Neuronal stem cell (in vitro differentiated cells): ENCODE results near the gene RAB11FIP5.

Experiments used
- DNase-seq: peaks from one replicate; pipeline ENCODE4 v3.0.0-alpha.2; 2013; ENCODE audit warnings: low spot score
- H2AFZ ChIP-seq: one replicate; pipeline ENCODE4 v1.6.1; 2013; ENCODE audit warnings: mild to moderate bottlenecking, low read length, inconsistent platforms
- H2AK5ac ChIP-seq: 2 replicates; pipeline ENCODE4 v1.6.1; 2013; ENCODE audit warnings: low read depth, mild to moderate bottlenecking, inconsistent platforms, low read length, moderate library complexity, mixed read lengths
- H2BK120ac ChIP-seq: 2 replicates; pipeline ENCODE4 v1.6.1; 2013; ENCODE audit warnings: low read depth, mild to moderate bottlenecking, inconsistent platforms, low read length, moderate library complexity, mixed read lengths
- H2BK12ac ChIP-seq: one replicate; pipeline ENCODE4 v1.6.1; 2013; ENCODE audit warnings: low read length, inconsistent platforms
- H2BK15ac ChIP-seq: 2 replicates; pipeline ENCODE4 v1.6.1; 2013; ENCODE audit warnings: mild to moderate bottlenecking, low read length, inconsistent platforms, mixed read lengths
- H2BK5ac ChIP-seq: one replicate; pipeline ENCODE4 v1.6.1; 2013; ENCODE audit warnings: inconsistent platforms, mild to moderate bottlenecking, low read length, moderate library complexity
- H3K14ac ChIP-seq: one replicate; pipeline ENCODE4 v1.6.1; 2013; ENCODE audit warnings: low read length, inconsistent platforms
- H3K18ac ChIP-seq: 2 replicates; pipeline ENCODE4 v1.6.1; 2013; ENCODE audit warnings: low read length, inconsistent platforms
- H3K23ac ChIP-seq: 2 replicates; pipeline ENCODE4 v1.6.1; 2013; ENCODE audit warnings: low read depth, mild to moderate bottlenecking, mixed read lengths, low read length, inconsistent platforms; ENCODE audit not compliant: poor library complexity
- H3K27ac ChIP-seq: replicated peaks from 3 replicates; pipeline ENCODE4 v1.5.1; 2013; ENCODE audit warnings: low read length, inconsistent platforms
- H3K27me3 ChIP-seq, 3 experiments: 2 replicates each; pipeline ENCODE4 v1.6.1; 2013; ENCODE audit warnings: low read length in 3 of 3, mild to moderate bottlenecking in 2 of 3, inconsistent platforms in 1 of 3, low read depth in 1 of 3, mixed read lengths in 1 of 3, moderate library complexity in 1 of 3; ENCODE audit not compliant: control insufficient read depth in 3 of 3, insufficient read depth in 3 of 3
- H3K36me3 ChIP-seq, 2 donors: replicated peaks in 1 of 2; 2 replicates each; pipeline ENCODE4 v1.6.1; 2013; ENCODE audit warnings: low read length in 2 of 2; ENCODE audit not compliant: control insufficient read depth in 2 of 2, insufficient read depth in 2 of 2
- H3K4ac ChIP-seq: 2 replicates; pipeline ENCODE4 v1.6.1; 2013; ENCODE audit warnings: inconsistent platforms, mild to moderate bottlenecking, low read length, moderate library complexity
- H3K4me1 ChIP-seq, 2 donors: 1 replicate in 1 of 2; 2 replicates in 1 of 2; pipeline ENCODE4 v1.6.1; 2013; ENCODE audit warnings: low read length in 2 of 2, low read depth in 1 of 2; ENCODE audit not compliant: control insufficient read depth in 2 of 2, insufficient read depth in 1 of 2
- H3K4me2 ChIP-seq: one replicate; pipeline ENCODE4 v1.6.1; 2013; ENCODE audit warnings: mild to moderate bottlenecking, low read length, inconsistent platforms; ENCODE audit not compliant: insufficient read depth, poor library complexity, severe bottlenecking
- H3K4me3 ChIP-seq, 2 donors: 2 replicates each; pipeline ENCODE4 v1.5.1; 2013; ENCODE audit warnings: low read length in 2 of 2, mild to moderate bottlenecking in 2 of 2, inconsistent platforms in 1 of 2, moderate library complexity in 1 of 2
- H3K79me1 ChIP-seq: one replicate; pipeline ENCODE4 v1.6.1; 2013; ENCODE audit warnings: low read depth, mild to moderate bottlenecking, inconsistent platforms, low read length, moderate library complexity
- H3K9ac ChIP-seq: one replicate; pipeline ENCODE4 v1.6.1; 2013; ENCODE audit warnings: mild to moderate bottlenecking, low read depth, low read length, inconsistent platforms; ENCODE audit not compliant: poor library complexity
- H3K9me3 ChIP-seq, 2 donors: replicated peaks in 1 of 2; 2 replicates each; pipeline versions ENCODE3 to v1.6.1; 2013; ENCODE audit warnings: low read length in 2 of 2, mild to moderate bottlenecking in 2 of 2, inconsistent platforms in 1 of 2, low read depth in 1 of 2, mixed read lengths in 1 of 2, moderate library complexity in 1 of 2; ENCODE audit not compliant: control insufficient read depth in 2 of 2, insufficient read depth in 1 of 2
- H4K8ac ChIP-seq: one replicate; pipeline ENCODE4 v1.6.1; 2013; ENCODE audit warnings: low read depth, mild to moderate bottlenecking, inconsistent platforms, low read length, moderate library complexity
- H4K91ac ChIP-seq: one replicate; pipeline ENCODE4 v1.6.1; 2013; ENCODE audit warnings: low read length, low read depth, mild to moderate bottlenecking, inconsistent platforms; ENCODE audit not compliant: poor library complexity
- WGBS, 2 donors: extraction: QIAGEN DNeasy Blood & Tissue Kit; methylation state at CpG; one replicate each; pipeline ENCODE4 v1.1.7; 2013; ENCODE audit warnings: missing lambda C conversion rate in 2 of 2, mixed read lengths in 1 of 2; ENCODE audit not compliant: insufficient read length in 2 of 2, insufficient replicate concordance in 1 of 2; ENCODE audit errors: extremely low coverage in 2 of 2; 5-methylcytosine and 5-hydroxymethylcytosine counted together

The RAB11FIP5 gene

DNA sequence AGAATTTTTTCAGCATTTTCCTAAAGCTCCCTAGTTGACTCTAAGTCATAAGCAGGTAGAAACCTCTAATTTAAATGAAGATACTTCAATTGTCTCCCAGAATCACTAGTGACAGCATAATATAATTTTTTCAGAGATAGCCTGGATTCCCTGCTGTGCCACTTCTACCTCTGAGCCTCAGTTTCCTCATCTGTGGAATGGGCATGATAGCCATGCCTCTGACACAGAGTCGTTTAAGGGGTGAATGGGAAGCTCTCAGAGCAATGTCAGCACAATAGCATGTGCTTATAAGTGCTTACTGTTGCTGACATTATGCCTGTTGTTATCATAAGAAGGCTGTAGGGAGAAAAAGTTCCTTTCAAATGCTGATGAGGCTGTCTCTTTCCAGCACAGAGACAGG, 89.3 kb downstream of the RAB11FIP5 start:
- Histone ChIP-seq H3K4me1 (peaks cover 6 to 10% of the 10 kb centered on the region in 2 donors), H3K27me3 (no peaks in the 10 kb centered on the region), H3K9ac (no peak overlapping the region), H3K27ac (no peak overlapping the region), H3K4me3 (no peak overlapping the region), H4K8ac (no peak overlapping the region), H3K14ac (no peak overlapping the region), H3K79me1 (no peaks in the 10 kb centered on the region), H2BK15ac (no peak overlapping the region), H2AK5ac (no peak overlapping the region), H2AFZ (no peak overlapping the region), H4K91ac (no peak overlapping the region), H3K36me3 (peaks cover 0 to 8% of the 10 kb centered on the region in 2 donors), H3K4ac (no peak overlapping the region), H3K18ac (no peak overlapping the region), H2BK12ac (no peak overlapping the region), H2BK5ac (no peak overlapping the region), H3K9me3 (peaks cover 0 to 1% of the 10 kb centered on the region in 2 donors), H2BK120ac (no peak overlapping the region), H3K23ac (no peak overlapping the region), H3K4me2 (no peak overlapping the region)
- WGBS, 2 donors: no CpG with 5 or more reads among the region's 1 CpG
- no peak for DNase-seq
